Body of pancreas (tissue), 4 donors: ENCODE data around the gene SLC12A2. TPM values are rescaled to one million over a fixed set of nuclear protein-coding genes. Genes with fewer than 3 reads are reported as not detected.

Experiments
- ATAC-seq: fragments of 150-250 bp; one replicate; pipeline ENCODE4 v1.9.1; 2016
- DNase-seq, 4 donors: peaks; one replicate each; pipeline ENCODE4 v3.0.0-alpha.2; 2019
- H3K27ac ChIP-seq, 4 donors: fragments of 200-600 bp; sonication (generic); 1 replicate in 3 of 4; 2 replicates in 1 of 4; pipeline versions ENCODE4 v1.5.1 to v1.6.1; 2016 to 2019; ENCODE audit warnings: mild to moderate bottlenecking in 1 of 4, mixed read lengths in 1 of 4, moderate library complexity in 1 of 4
- H3K27me3 ChIP-seq, 2 donors: fragments of 200-600 bp; sonication (generic); one replicate each; pipeline ENCODE4 v1.6.0; 2016; ENCODE audit warnings: mild to moderate bottlenecking in 1 of 2
- H3K36me3 ChIP-seq, 2 donors: fragments of 200-600 bp; sonication (generic); replicated peaks in 1 of 2; 2 replicates each; pipeline ENCODE4 v1.5.1; 2016; ENCODE audit warnings: low read depth in 2 of 2; ENCODE audit not compliant: insufficient read depth in 1 of 2
- H3K4me1 ChIP-seq: fragments of 200-600 bp; sonication (generic); one replicate; pipeline ENCODE4 v1.6.0; 2016
- H3K4me3 ChIP-seq, 2 donors: fragments of 200-600 bp; sonication (generic); 1 replicate in 1 of 2; 2 replicates in 1 of 2; pipeline ENCODE4 v1.5.1; 2016 to 2019
- H3K9me3 ChIP-seq, 3 donors: fragments of 200-600 bp; sonication (generic); 1 replicate in 2 of 3; 2 replicates in 1 of 3; pipeline ENCODE4 v1.5.1; 2016
- CTCF ChIP-seq, 7 experiments: fragments of 450-650 bp in 4 of 7; fragments of 200-600 bp in 3 of 7; sonication (generic) in 3 of 7; IDR thresholded peaks; one replicate each; pipeline ENCODE4 v1.5.1; 2016 to 2019; ENCODE audit warnings: antibody characterized with exemption in 7 of 7
- POLR2A ChIP-seq, 3 donors: fragments of 450-650 bp; IDR thresholded peaks; one replicate each; pipeline ENCODE4 v1.6.1; 2016; ENCODE audit warnings: antibody characterized with exemption in 3 of 3, mild to moderate bottlenecking in 2 of 3
- WGBS, 2 donors: methylation state at CpG; one replicate each; pipeline ENCODE4 v1.1.5; 2017; 5-methylcytosine and 5-hydroxymethylcytosine counted together
- intact Hi-C: fragments of 100-400 bp; cut with DNase I; formaldehyde crosslinking; loops from one replicate; pipeline ENCODE4 v1.15.1; 2023
- total RNA-seq, 2 donors: library from RNA; depleted of rRNA; stranded (reverse); fragments of >200 nt; gene quantifications; one replicate each; pipeline ENCODE4 v1.1.0, GENCODE V29; 2016

Gene SLC12A2
- total RNA-seq, 2 donors from 2014 or later, result 26.7 to 28.0 TPM

GRCh38 chr5:128092144-128092543 is 8.6 kb downstream of the SLC12A2 start:
- H3K4me1 ChIP-seq, result no peaks in the 10 kb centered on the region
- ATAC-seq (no peak), DNase-seq (no peak)
- no peaks in the 10 kb centered on the region for H3K27me3 ChIP-seq
- WGBS, 2 donors, result 89 to 92% methylated on average over 4 of the region's 4 CpGs
- no peaks in the 10 kb centered on the region for H3K36me3 ChIP-seq
- no peaks in the 10 kb centered on the region for H3K9me3 ChIP-seq
- H3K4me3 ChIP-seq, result no peak overlapping the region
- intact Hi-C loops, result no loop called here
- H3K27ac ChIP-seq, result no peak overlapping the region
- TF ChIP-seq POLR2A (IDR thresholded peaks at IDR 0.05), result no peak
- no peak for TF ChIP-seq CTCF (IDR thresholded peaks at IDR 0.05)

- DNase-seq (no peak), ATAC-seq (no peak)
- Histone ChIP-seq H3K4me3 (no peak overlapping the region), H3K9me3 (no peaks in the 10 kb centered on the region), H3K27ac (no peak overlapping the region), H3K36me3 (no peaks in the 10 kb centered on the region), H3K4me1 (no peaks in the 10 kb centered on the region), H3K27me3 (no peaks in the 10 kb centered on the region)
- 91 to 92% methylated on average over 4 of the region's 4 CpGs for WGBS, 2 donors
- TF ChIP-seq CTCF (IDR thresholded peaks at IDR 0.05) (no peak), POLR2A (IDR thresholded peaks at IDR 0.05) (no peak)
- intact Hi-C loops, result no loop called here
These were observed 9.8 kb downstream of the SLC12A2 start for GRCh38 chr5:128093368-128093767.

GRCh38 chr5:128097224-128097623 is 13.7 kb downstream of the SLC12A2 start:
- Histone ChIP-seq H3K27me3 (no peaks in the 10 kb centered on the region), H3K4me1 (no peaks in the 10 kb centered on the region), H3K4me3 (no peak overlapping the region), H3K36me3 (no peaks in the 10 kb centered on the region), H3K27ac (no peak overlapping the region), H3K9me3 (peaks cover 0 to 8% (median 0%) of the 10 kb centered on the region in 3 donors)
- 51 to 92% methylated on average over 1 of the region's 1 CpG for WGBS, 2 donors
- no peak for ATAC-seq
- no peak for DNase-seq
- intact Hi-C loops, result no loop called here
- TF ChIP-seq CTCF (IDR thresholded peaks at IDR 0.05) (no peak), POLR2A (IDR thresholded peaks at IDR 0.05) (no peak)

- no peak overlapping the region for H3K4me3 ChIP-seq
- H3K36me3 ChIP-seq, result no peaks in the 10 kb centered on the region
- H3K27me3 ChIP-seq, result no peaks in the 10 kb centered on the region
- ATAC-seq (no peak), DNase-seq (no peak)
- H3K27ac ChIP-seq, result no peak overlapping the region
- peaks cover 0 to 8% (median 0%) of the 10 kb centered on the region in 3 donors for H3K9me3 ChIP-seq
- TF ChIP-seq CTCF (IDR thresholded peaks at IDR 0.05) (no peak), POLR2A (IDR thresholded peaks at IDR 0.05) (no peak)
- H3K4me1 ChIP-seq, result no peaks in the 10 kb centered on the region
- intact Hi-C loops, result no loop called here
These were observed 14.2 kb downstream of the SLC12A2 start for GRCh38 chr5:128097781-128098180.

GRCh38 chr5:128099944-128100343 is 16.4 kb downstream of the SLC12A2 start:
- Histone ChIP-seq H3K27me3 (no peaks in the 10 kb centered on the region), H3K4me3 (no peak overlapping the region), H3K9me3 (peaks cover 0 to 8% (median 0%) of the 10 kb centered on the region in 3 donors), H3K27ac (no peak overlapping the region), H3K36me3 (no peaks in the 10 kb centered on the region), H3K4me1 (no peaks in the 10 kb centered on the region)
- intact Hi-C loops, result no loop called here
- no peak for DNase-seq
- 91 to 93% methylated on average over 5 of the region's 5 CpGs for WGBS, 2 donors
- TF ChIP-seq POLR2A (IDR thresholded peaks at IDR 0.05) (no peak), CTCF (IDR thresholded peaks at IDR 0.05) (no peak)
- no peak for ATAC-seq
